IPS DF 19.7 (cell line): Measurements from ENCODE around the gene NPPA.
"Not testable (repeated sequence)": the region's sequence is repeated elsewhere in the genome, so short reads cannot be mapped to it uniquely, and the experiment has no call there.

Experiments
- DNase-seq: peaks from one replicate; pipeline ENCODE4 v3.0.0-alpha.2; 2013; ENCODE audit warnings: low read depth, low spot score

Gene NPPA

GRCh38 chr1:11807133-11807532 is 40.5 kb downstream of the NPPA start:
- no peak for DNase-seq

- DNase-seq = no peak
Measured at GRCh38 chr1:11806307-11806936, 41.2 kb downstream of the NPPA start.

GRCh38 chr1:11805422-11806306 is 41.9 kb downstream of the NPPA start, which contains the start of the genes CLCN6 and MTHFR:
TSS of gene CLCN6 (plus strand) at chr1:11806191. CDS start at chr1:11806263, 72 bp downstream.
TSS of gene MTHFR (minus strand) at chr1:11805964. CDS start at chr1:11803116, 2,848 bp downstream.
- peak; percentile 90 for DNase-seq

GRCh38 chr1:11804666-11805421 is 42.7 kb downstream of the NPPA start:
- no peak for DNase-seq

GRCh38 chr1:11803924-11804665 is 43.5 kb downstream of the NPPA start:
- not testable (repeated sequence) for DNase-seq

GRCh38 chr1:11802973-11803885 is 44.4 kb downstream of the NPPA start:
- peak; percentile 81 for DNase-seq

- DNase-seq = no peak
Measured at GRCh38 chr1:11802616-11802972, 45.0 kb downstream of the NPPA start.

GRCh38 chr1:11800756-11801433 is 46.7 kb downstream of the NPPA start:
- DNase-seq = no peak

- no peak for DNase-seq
Measured at GRCh38 chr1:11800391-11800755, 47.2 kb downstream of the NPPA start.

GRCh38 chr1:11799896-11800295 is 47.7 kb downstream of the NPPA start:
- DNase-seq = no peak

GRCh38 chr1:11799099-11799498 is 48.5 kb downstream of the NPPA start:
- no peak for DNase-seq

- DNase-seq = no peak
Measured at GRCh38 chr1:11797525-11798216, 49.9 kb downstream of the NPPA start.

- DNase-seq = no peak
Measured at GRCh38 chr1:11796036-11796828, 51.4 kb downstream of the NPPA start.
